DOHH2 (cell line): ENCODE measurements around the gene NR4A3.

Source experiments
- CTCF ChIP-seq: fragments of 200-600 bp; sonication (generic); IDR thresholded peaks from one replicate; pipeline ENCODE4 v1.5.1; 2014; ENCODE audit warnings: antibody characterized with exemption, mild to moderate bottlenecking, low read depth, low read length; ENCODE audit not compliant: poor library complexity, severe bottlenecking
- EZH2phosphoT487 ChIP-seq: fragments of 200-600 bp; sonication (generic); IDR thresholded peaks from 2 replicates; pipeline ENCODE4 v1.6.1; 2017; ENCODE audit warnings: borderline replicate concordance, mild to moderate bottlenecking, antibody characterized with exemption, low read length, moderate library complexity, mixed read lengths

- TF ChIP-seq EZH2phosphoT487, result no peak
- TF ChIP-seq CTCF, result no peak
These were observed 29.2 kb downstream of the NR4A3 start for GRCh38 chr9:99850736-99851499.
